HG03565 (cell line): ENCODE data around the gene PAFAH1B2.
"Not testable (repeated sequence)": the region's sequence is repeated elsewhere in the genome, so short reads cannot be mapped to it uniquely, and the experiment has no call there.

Source experiments
- ATAC-seq: cut with Tn5 transposase; IDR thresholded peaks from one replicate; pipeline ENCODE4 v1.9.1; 2021; ENCODE audit warnings: mild to moderate bottlenecking, moderate library complexity; ENCODE audit not compliant: unreplicated experiment

Gene PAFAH1B2

GRCh38 chr11:117201658-117202305 is 57.7 kb downstream of the PAFAH1B2 start:
- ATAC-seq = no peak

GRCh38 chr11:117202386-117203068 is 58.4 kb downstream of the PAFAH1B2 start:
- ATAC-seq = no peak

GRCh38 chr11:117203069-117203407 is 59.0 kb downstream of the PAFAH1B2 start:
- ATAC-seq = no peak

DNA sequence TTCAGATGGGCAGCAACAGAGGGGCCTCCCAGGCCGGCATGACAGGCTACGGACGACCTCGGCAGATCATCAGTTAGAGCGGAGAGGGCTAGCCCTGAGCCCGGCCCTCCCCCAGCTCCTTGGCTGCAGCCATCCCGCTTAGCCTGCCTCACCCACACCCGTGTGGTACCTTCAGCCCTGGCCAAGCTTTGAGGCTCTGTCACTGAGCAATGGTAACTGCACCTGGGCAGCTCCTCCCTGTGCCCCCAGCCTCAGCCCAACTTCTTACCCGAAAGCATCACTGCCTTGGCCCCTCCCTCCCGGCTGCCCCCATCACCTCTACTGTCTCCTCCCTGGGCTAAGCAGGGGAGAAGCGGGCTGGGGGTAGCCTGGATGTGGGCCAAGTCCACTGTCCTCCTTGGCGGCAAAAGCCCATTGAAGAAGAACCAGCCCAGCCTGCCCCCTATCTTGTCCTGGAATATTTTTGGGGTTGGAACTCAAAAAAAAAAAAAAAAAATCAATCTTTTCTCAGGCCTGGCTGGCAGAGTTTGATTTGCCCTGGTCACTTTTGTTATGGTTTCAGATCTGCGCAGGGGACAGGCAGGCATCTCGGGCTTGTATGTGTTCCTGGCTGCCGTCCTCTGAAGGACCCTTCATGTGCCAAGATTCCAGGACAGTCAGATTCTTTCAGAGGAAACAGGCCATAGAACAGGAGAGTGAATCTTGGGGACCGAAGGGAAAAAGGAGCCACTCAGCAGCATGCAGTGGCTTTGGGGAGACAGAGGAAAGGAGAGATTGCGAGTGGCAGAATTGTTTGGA is 60.4 kb downstream of the PAFAH1B2 start:
- ATAC-seq = no peak

GRCh38 chr11:117205211-117205818 is 61.2 kb downstream of the PAFAH1B2 start:
- ATAC-seq = no peak

GRCh38 chr11:117206111-117206510 is 62.0 kb downstream of the PAFAH1B2 start:
- ATAC-seq = not testable (repeated sequence)

GRCh38 chr11:117206859-117207258 is 62.8 kb downstream of the PAFAH1B2 start:
- ATAC-seq = not testable (repeated sequence)

DNA sequence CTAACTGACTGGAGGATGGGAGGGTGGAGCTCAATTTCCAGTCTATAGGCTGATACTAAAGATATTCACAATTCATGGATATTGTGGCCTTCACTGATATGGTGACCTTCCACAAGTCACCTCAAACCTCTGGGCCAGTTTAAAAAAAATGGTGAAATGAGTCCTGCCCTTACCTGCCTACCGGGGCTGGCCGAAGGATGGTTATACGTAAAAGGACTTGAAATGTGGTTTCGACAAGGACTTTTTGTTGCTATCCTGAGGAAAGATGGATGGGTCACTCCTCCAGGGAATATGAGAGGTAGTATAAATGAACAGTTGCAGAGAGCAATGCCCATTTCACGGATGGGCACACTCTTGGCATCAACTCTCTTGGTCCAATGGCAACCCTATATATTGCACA is 63.4 kb downstream of the PAFAH1B2 start:
- not testable (repeated sequence) for ATAC-seq

- not testable (repeated sequence) for ATAC-seq
Observed at GRCh38 chr11:117208710-117209109, 64.6 kb downstream of the PAFAH1B2 start.

DNA sequence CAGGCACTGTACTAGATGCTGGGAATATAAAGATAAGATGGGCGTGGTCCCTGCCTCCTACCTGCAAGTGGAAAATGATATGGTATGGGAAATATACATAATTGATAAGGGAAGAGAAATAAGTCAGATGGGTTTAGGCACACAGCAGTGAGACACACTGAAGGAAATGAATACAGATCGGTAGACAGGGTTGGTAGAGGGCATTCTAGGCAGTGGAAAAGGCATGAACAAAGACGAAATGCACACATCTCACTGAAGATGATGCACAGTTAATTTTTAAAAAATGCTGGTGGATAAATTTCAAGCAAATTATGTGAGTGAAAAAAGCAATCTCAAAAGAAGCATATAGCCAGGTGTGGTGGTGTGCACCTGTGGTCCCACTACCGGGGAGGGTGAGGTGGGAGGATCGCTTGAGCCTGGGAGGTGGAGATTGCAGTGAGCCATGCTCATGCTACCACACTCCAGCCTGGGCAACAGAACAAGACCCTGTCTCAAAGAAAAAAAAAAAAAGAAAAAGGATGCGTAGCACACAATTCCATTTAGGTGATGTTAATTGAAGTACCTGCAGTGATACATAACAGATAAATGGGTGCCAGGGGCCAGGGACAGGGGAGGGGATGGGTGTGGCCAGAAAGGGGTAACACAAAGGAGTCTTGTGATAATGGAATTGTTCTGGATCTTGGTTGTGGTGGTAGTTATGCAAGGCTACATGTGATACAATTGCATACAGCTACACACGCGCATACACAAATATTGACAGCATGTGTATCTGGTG is 65.5 kb downstream of the PAFAH1B2 start:
- not testable (repeated sequence) for ATAC-seq

GRCh38 chr11:117210620-117211019 is 66.5 kb downstream of the PAFAH1B2 start:
- no peak for ATAC-seq

GRCh38 chr11:117212697-117213355 is 68.7 kb downstream of the PAFAH1B2 start:
- no peak for ATAC-seq

DNA sequence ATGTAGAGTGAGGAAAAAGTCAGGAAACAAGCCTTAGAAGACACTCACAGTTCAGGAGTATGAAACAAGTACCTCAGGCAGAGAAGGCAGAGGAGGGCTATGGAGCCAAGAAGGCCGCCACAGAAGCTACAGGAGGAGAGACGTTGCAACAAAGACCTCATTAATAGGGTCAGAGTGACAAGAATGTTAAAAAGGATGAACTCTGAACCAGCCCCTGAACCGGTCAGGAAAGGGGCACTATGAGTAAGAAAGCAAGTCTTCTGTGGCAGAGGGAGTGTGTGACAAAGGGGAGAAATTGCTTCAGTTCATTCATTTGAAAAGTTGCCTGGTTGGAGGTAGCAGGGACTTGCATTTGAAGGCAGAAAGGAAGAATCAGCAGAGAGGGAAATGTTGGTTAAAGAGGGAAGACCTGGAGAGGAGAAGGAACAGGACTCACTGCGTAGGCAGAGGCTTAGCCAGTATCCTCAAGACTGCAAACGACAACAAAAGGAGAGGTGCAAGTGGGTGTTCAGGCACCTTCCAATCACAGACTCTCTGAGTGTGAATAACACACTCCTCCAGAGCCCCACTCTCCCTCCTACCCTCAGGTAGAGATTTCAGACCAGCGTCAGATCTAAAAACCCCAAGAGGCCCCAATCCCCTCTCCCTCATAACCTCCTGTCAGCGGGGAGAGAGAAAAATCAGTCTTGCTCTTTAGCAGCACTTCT is 70.5 kb downstream of the PAFAH1B2 start:
- no peak for ATAC-seq

GRCh38 chr11:117217141-117218084 is 73.3 kb downstream of the PAFAH1B2 start:
- ATAC-seq = no peak

DNA sequence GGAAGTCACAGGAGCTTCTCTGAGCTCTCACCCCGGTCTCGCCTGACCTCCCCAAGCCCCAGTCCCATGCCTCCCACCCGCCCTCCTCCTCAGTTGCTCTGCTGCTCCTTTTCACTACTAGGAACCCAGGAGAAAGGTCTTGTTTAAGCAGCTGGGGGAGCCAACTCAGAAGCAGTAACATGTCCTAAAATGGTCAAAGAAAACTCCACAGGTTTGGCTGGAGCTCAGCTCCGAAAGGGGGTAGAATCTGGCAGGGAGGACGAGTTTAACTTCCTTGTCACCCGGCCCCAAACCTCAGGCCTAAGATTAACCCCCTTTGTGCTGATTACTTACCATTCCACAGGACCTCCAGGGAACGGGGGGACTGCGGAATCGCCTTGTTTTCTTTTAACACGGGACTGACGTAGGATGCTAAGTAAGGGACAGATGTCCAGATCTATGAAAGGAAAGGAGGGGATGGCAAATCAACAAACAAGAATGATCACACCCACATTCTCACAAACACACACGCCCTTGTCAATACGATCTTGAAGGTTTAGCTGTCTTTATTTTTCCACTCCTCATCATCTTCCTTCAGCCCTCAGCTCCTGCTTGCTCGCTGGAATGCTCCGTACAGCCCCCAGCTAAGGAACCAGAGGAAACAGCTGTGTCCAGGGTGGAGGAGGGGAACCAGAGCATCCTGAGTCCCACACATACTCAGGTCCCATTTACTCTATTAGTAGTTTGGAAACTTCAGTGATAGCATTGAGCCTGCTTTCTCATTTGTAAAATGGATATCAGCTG is 74.2 kb downstream of the PAFAH1B2 start:
- ATAC-seq = no peak

GRCh38 chr11:117219001-117219400 is 74.9 kb downstream of the PAFAH1B2 start:
- no peak for ATAC-seq

- ATAC-seq = no peak
Observed at GRCh38 chr11:117219455-117219854, 75.4 kb downstream of the PAFAH1B2 start.

- ATAC-seq = no peak
Observed at GRCh38 chr11:117219995-117220394, 75.9 kb downstream of the PAFAH1B2 start.
